Stomach (tissue), 9 donors: ENCODE data around the gene USP53. TPM values are rescaled to one million over a fixed set of nuclear protein-coding genes. Genes with fewer than 3 reads are reported as not detected.

Experiments
- DNase-seq, 2 donors: peaks; one replicate each; pipeline versions ENCODE4 v3.0.0 to v3.0.0-alpha.2; 2013 to 2019
- H3K27ac ChIP-seq, 5 donors: fragments of 200-600 bp in 4 of 5; sonication (generic) in 4 of 5; one replicate each; pipeline ENCODE4 v1.5.1; 2013 to 2019; ENCODE audit warnings: mild to moderate bottlenecking in 1 of 5, moderate library complexity in 1 of 5
- H3K27me3 ChIP-seq, 3 donors: fragments of 200-600 bp; sonication (generic); one replicate each; pipeline ENCODE4 v1.5.1; 2017 to 2019; ENCODE audit warnings: mixed run types in 1 of 3
- H3K36me3 ChIP-seq, 4 donors: fragments of 200-600 bp; sonication (generic); 1 replicate in 3 of 4; 2 replicates in 1 of 4; pipeline ENCODE4 v1.5.1; 2016 to 2019
- H3K4me1 ChIP-seq, 4 donors: fragments of 200-600 bp; sonication (generic); one replicate each; pipeline ENCODE4 v1.5.1; 2016 to 2019
- H3K4me3 ChIP-seq, 4 donors: fragments of 200-600 bp; sonication (generic) in 3 of 4; one replicate each; pipeline ENCODE4 v1.5.1; 2016 to 2019; ENCODE audit warnings: mild to moderate bottlenecking in 1 of 4
- H3K9me3 ChIP-seq, 4 donors: fragments of 200-600 bp; sonication (generic); one replicate each; pipeline ENCODE4 v1.5.1; 2016 to 2019
- CTCF ChIP-seq, 7 experiments: fragments of 450-650 bp in 4 of 7; fragments of 200-600 bp in 3 of 7; sonication (generic) in 3 of 7; IDR thresholded peaks; one replicate each; pipeline ENCODE4 v1.5.1; 2016 to 2019; ENCODE audit warnings: antibody characterized with exemption in 7 of 7, control low read depth in 2 of 7, mild to moderate bottlenecking in 1 of 7
- EP300 ChIP-seq: sonication (generic); formaldehyde crosslinking; IDR thresholded peaks from one replicate; pipeline ENCODE4 v1.6.1; 2017; ENCODE audit warnings: antibody characterized with exemption
- POLR2A ChIP-seq, 4 donors: fragments of 450-650 bp; IDR thresholded peaks; one replicate each; pipeline ENCODE4 v1.6.1; 2016; ENCODE audit warnings: antibody characterized with exemption in 4 of 4, control low read depth in 2 of 4, mild to moderate bottlenecking in 1 of 4, moderate library complexity in 1 of 4
- POLR2AphosphoS5 ChIP-seq, 3 donors: sonication (generic); formaldehyde crosslinking; IDR thresholded peaks; one replicate each; pipeline ENCODE4 v1.6.1; 2016; ENCODE audit warnings: antibody characterized with exemption in 3 of 3
- WGBS, 5 donors: extraction: QIAGEN DNeasy Blood & Tissue Kit in 3 of 5; methylation state at CpG; one replicate each; pipeline versions ENCODE4 v1.1.5 to v1.1.7; 2013 to 2018; 5-methylcytosine and 5-hydroxymethylcytosine counted together
- intact Hi-C: fragments of 100-400 bp; cut with DNase I; formaldehyde crosslinking; loops from one replicate; pipeline ENCODE4 v1.15.1; 2023; ENCODE audit warnings: low total_unique reads
- polyA plus RNA-seq, 3 donors: library from polyadenylated mRNA; stranded (reverse); fragments of 200-250 nt; gene quantifications; one replicate each; pipeline ENCODE4 v1.2.3, GENCODE V29; 2013
- total RNA-seq, 5 donors: library from RNA; depleted of rRNA; stranded (reverse); fragments of >200 nt; gene quantifications; one replicate each; pipeline versions ENCODE4 v1.1.0 to v1.2.3, GENCODE V29; 2014 to 2016
- donor health status: healthy with polysubstance abuse.
- donor health status: Bipolar disorder and iron deficiency.
- donor health status: healthy.

USP53 gene
- total and polyA plus RNA-seq, 8 donors, result 15.8 to 116 (median 54.1) TPM

GRCh38 chr4:119197772-119198212, 14.7 kb upstream of the USP53 start:
- no peak overlapping the region for H3K4me3 ChIP-seq
- H3K27me3 ChIP-seq, result no peaks in the 10 kb centered on the region
- no peak for DNase-seq
- H3K27ac ChIP-seq, result no peak overlapping the region
- H3K4me1 ChIP-seq, result no peaks in the 10 kb centered on the region
- no peaks in the 10 kb centered on the region for H3K9me3 ChIP-seq
- WGBS, 5 donors, result 72 to 85% (median 80%) methylated on average over 6 to 11 of the region's 11 CpGs
- TF ChIP-seq POLR2A (IDR thresholded peaks at IDR 0.05) (no peak), EP300 (no peak), POLR2AphosphoS5 (IDR thresholded peaks at IDR 0.05) (no peak), CTCF (IDR thresholded peaks at IDR 0.05) (no peak)
- no peaks in the 10 kb centered on the region for H3K36me3 ChIP-seq
- intact Hi-C loops, result no loop called here

- intact Hi-C loops, result no loop called here
- Histone ChIP-seq H3K36me3 (no peaks in the 10 kb centered on the region), H3K4me3 (no peak overlapping the region), H3K27ac (peak overlapping the region in 3 of 5 donors; percentile 2 to 46 (median 11)), H3K9me3 (no peaks in the 10 kb centered on the region), H3K27me3 (no peaks in the 10 kb centered on the region), H3K4me1 (peaks cover 0 to 26% (median 8%) of the 10 kb centered on the region in 4 donors)
- peak in 1 of 2 donors; percentile 27 for DNase-seq
- 51 to 71% (median 54%) methylated on average over 4 of the region's 4 CpGs for WGBS, 5 donors
- TF ChIP-seq POLR2AphosphoS5 (IDR thresholded peaks at IDR 0.05) (no peak), POLR2A (IDR thresholded peaks at IDR 0.05) (no peak)
These were observed 7.6 kb upstream of the USP53 start for GRCh38 chr4:119204916-119205315.

- H3K4me1 ChIP-seq, result peaks cover 0 to 26% (median 8%) of the 10 kb centered on the region in 4 donors
- H3K4me3 ChIP-seq, result no peak overlapping the region
- no peak overlapping the region for H3K27ac ChIP-seq
- no peaks in the 10 kb centered on the region for H3K27me3 ChIP-seq
- H3K9me3 ChIP-seq, result no peaks in the 10 kb centered on the region
- no peak for DNase-seq
- TF ChIP-seq CTCF (IDR thresholded peaks at IDR 0.05) (no peak), POLR2A (IDR thresholded peaks at IDR 0.05) (no peak), EP300 (no peak), POLR2AphosphoS5 (IDR thresholded peaks at IDR 0.05) (no peak)
- intact Hi-C loops, result no loop called here
- H3K36me3 ChIP-seq, result no peaks in the 10 kb centered on the region
These were observed 6.8 kb upstream of the USP53 start for GRCh38 chr4:119205690-119206089.

GRCh38 chr4:119206178-119206577, 6.3 kb upstream of the USP53 start:
- DNase-seq, result no peak
- H3K27ac ChIP-seq, result no peak overlapping the region

More at GRCh38 chr4:119206178-119206577, 6.3 kb upstream of the USP53 start:
- Histone ChIP-seq H3K9me3 (no peaks in the 10 kb centered on the region), H3K36me3 (no peaks in the 10 kb centered on the region), H3K27me3 (no peaks in the 10 kb centered on the region), H3K4me1 (peaks cover 0 to 29% (median 9%) of the 10 kb centered on the region in 4 donors), H3K4me3 (no peak overlapping the region)
- no peak for TF ChIP-seq POLR2A (IDR thresholded peaks at IDR 0.05)
- no peak for TF ChIP-seq CTCF (IDR thresholded peaks at IDR 0.05)
- TF ChIP-seq EP300, result no peak
- TF ChIP-seq POLR2AphosphoS5 (IDR thresholded peaks at IDR 0.05), result no peak
- WGBS, 5 donors, result 30 to 59% (median 41%) methylated on average over 1 of the region's 1 CpG
- intact Hi-C loops, result no loop called here
